Nephron (organoid): ENCODE measurements around the gene PLPP3.
A peak's percentile ranks its signal among the peaks of the same experiment; 100 is the strongest.

ENCODE experiments used
- H3K27ac Mint-ChIP-seq, 3 experiments: 2 replicates each; pipeline ENCODE4 v1.8.0; 2020; ENCODE audit warnings: mixed read lengths in 3 of 3, mild to moderate bottlenecking in 2 of 3, moderate library complexity in 1 of 3
- H3K27me3 Mint-ChIP-seq: 2 replicates; pipeline ENCODE4 v1.8.0; 2021; ENCODE audit warnings: low read depth, mild to moderate bottlenecking, moderate library complexity, mixed read lengths
- H3K36me3 Mint-ChIP-seq: 2 replicates; pipeline ENCODE4 v1.8.0; 2020; ENCODE audit warnings: low read depth, mixed read lengths
- H3K4me1 Mint-ChIP-seq: 2 replicates; pipeline ENCODE4 v1.8.0; 2020; ENCODE audit warnings: mixed read lengths
- H3K4me3 Mint-ChIP-seq, 3 experiments: 2 replicates each; pipeline ENCODE4 v1.8.0; 2020; ENCODE audit warnings: mild to moderate bottlenecking in 3 of 3, mixed read lengths in 3 of 3, moderate library complexity in 2 of 3
- H3K9me3 Mint-ChIP-seq: 2 replicates; pipeline ENCODE4 v1.8.0; 2020; ENCODE audit warnings: mixed read lengths
- CTCF ChIP-seq, 3 experiments: fragments of 200-600 bp; sonication (generic); IDR thresholded peaks; one replicate each; pipeline ENCODE4 v1.5.0; 2021; ENCODE audit warnings: antibody characterized with exemption in 3 of 3; ENCODE audit not compliant: unreplicated experiment in 3 of 3

Gene PLPP3

GRCh38 chr1:56496158-56496557 is 83.2 kb downstream of the PLPP3 start:
- peaks cover 77% of the 10 kb centered on the region for H3K36me3 Mint-ChIP-seq
- H3K27me3 Mint-ChIP-seq, result no peaks in the 10 kb centered on the region
- H3K9me3 Mint-ChIP-seq, result no peaks in the 10 kb centered on the region
- no peak for TF ChIP-seq CTCF (IDR thresholded peaks at IDR 0.05; ENCODE audit: unreplicated experiment in 3 of 3)
- H3K27ac Mint-ChIP-seq, result no peak overlapping the region
- H3K4me3 Mint-ChIP-seq, result no peak overlapping the region
- H3K4me1 Mint-ChIP-seq, result peaks cover 38% of the 10 kb centered on the region

- Mint-ChIP-seq H3K27ac (no peak overlapping the region), H3K4me3 (no peak overlapping the region), H3K4me1 (peaks cover 35% of the 10 kb centered on the region), H3K27me3 (no peaks in the 10 kb centered on the region), H3K9me3 (no peaks in the 10 kb centered on the region), H3K36me3 (peaks cover 74% of the 10 kb centered on the region)
- no peak for TF ChIP-seq CTCF (IDR thresholded peaks at IDR 0.05; ENCODE audit: unreplicated experiment in 3 of 3)
Measured at GRCh38 chr1:56495538-56495937, 83.8 kb downstream of the PLPP3 start.

GRCh38 chr1:56494306-56494705 is 85.1 kb downstream of the PLPP3 start:
- no peaks in the 10 kb centered on the region for H3K27me3 Mint-ChIP-seq
- H3K4me1 Mint-ChIP-seq, result peaks cover 23% of the 10 kb centered on the region
- H3K27ac Mint-ChIP-seq, result no peak overlapping the region
- no peaks in the 10 kb centered on the region for H3K9me3 Mint-ChIP-seq
- TF ChIP-seq CTCF (IDR thresholded peaks at IDR 0.05; ENCODE audit: unreplicated experiment in 3 of 3), result no peak
- peaks cover 71% of the 10 kb centered on the region for H3K36me3 Mint-ChIP-seq
- no peak overlapping the region for H3K4me3 Mint-ChIP-seq

GRCh38 chr1:56493826-56494225 is 85.5 kb downstream of the PLPP3 start:
- Mint-ChIP-seq H3K27me3 (no peaks in the 10 kb centered on the region), H3K4me1 (peaks cover 20% of the 10 kb centered on the region), H3K36me3 (peaks cover 69% of the 10 kb centered on the region), H3K4me3 (no peak overlapping the region), H3K27ac (no peak overlapping the region), H3K9me3 (no peaks in the 10 kb centered on the region)
- TF ChIP-seq CTCF (IDR thresholded peaks at IDR 0.05; ENCODE audit: unreplicated experiment in 3 of 3), result no peak

GRCh38 chr1:56491441-56491840 is 87.9 kb downstream of the PLPP3 start:
- TF ChIP-seq CTCF (IDR thresholded peaks at IDR 0.05; ENCODE audit: unreplicated experiment in 3 of 3), result no peak

GRCh38 chr1:56490619-56491018 is 88.7 kb downstream of the PLPP3 start:
- H3K27ac Mint-ChIP-seq, result no peak overlapping the region
- H3K4me3 Mint-ChIP-seq, result no peak overlapping the region
- H3K9me3 Mint-ChIP-seq, result no peaks in the 10 kb centered on the region
- peaks cover 49% of the 10 kb centered on the region for H3K36me3 Mint-ChIP-seq
- no peaks in the 10 kb centered on the region for H3K27me3 Mint-ChIP-seq
- H3K4me1 Mint-ChIP-seq, result peaks cover 10% of the 10 kb centered on the region
- TF ChIP-seq CTCF (IDR thresholded peaks at IDR 0.05; ENCODE audit: unreplicated experiment in 3 of 3), result no peak

More at GRCh38 chr1:56491441-56491840, 87.9 kb downstream of the PLPP3 start:
- peak overlapping the region in 2 of 3 experiments; percentile 2 to 25 for H3K27ac Mint-ChIP-seq
- H3K9me3 Mint-ChIP-seq, result no peaks in the 10 kb centered on the region
- H3K4me1 Mint-ChIP-seq, result peaks cover 13% of the 10 kb centered on the region
- no peaks in the 10 kb centered on the region for H3K27me3 Mint-ChIP-seq
- H3K4me3 Mint-ChIP-seq, result no peak overlapping the region
- peaks cover 57% of the 10 kb centered on the region for H3K36me3 Mint-ChIP-seq
